GM06990 (cell line): ENCODE measurements around the gene JMJD8.

Experiments used
- DNase-seq: peaks from one replicate; pipeline ENCODE4 v3.0.0-alpha.2; 2011; ENCODE audit not compliant: insufficient read length; ENCODE audit errors: extremely low read depth
- H3K27me3 ChIP-seq: replicated peaks from 2 replicates; pipeline ENCODE4 v1.6.0; 2011; ENCODE audit warnings: low read length; ENCODE audit not compliant: control insufficient read depth, insufficient read depth
- H3K36me3 ChIP-seq: 2 replicates; pipeline ENCODE4 v1.5.1; 2011; ENCODE audit warnings: low read length; ENCODE audit not compliant: control insufficient read depth, insufficient read depth
- H3K4me3 ChIP-seq: replicated peaks from 2 replicates; pipeline ENCODE4 v1.5.1; 2011; ENCODE audit warnings: low read depth, mild to moderate bottlenecking, control low read depth, low read length
- TF ChIP-seq, protein P1 (sequence below): IDR thresholded peaks from 2 replicates; pipeline ENCODE4 v1.5.1; 2011; ENCODE audit warnings: low read length, control low read depth, mild to moderate bottlenecking, inconsistent platforms; ENCODE audit not compliant: insufficient read depth, poor library complexity, severe bottlenecking

Gene JMJD8

GRCh38 chr16:659618-660017 lies 24.5 kb downstream of the JMJD8 start:
- peaks cover 4% of the 10 kb centered on the region; the same call in 1 of the 2 replicates for H3K36me3 ChIP-seq
- H3K27me3 ChIP-seq = no peaks in the 10 kb centered on the region
- H3K4me3 ChIP-seq = no peak overlapping the region
- TF ChIP-seq, protein P1, sequence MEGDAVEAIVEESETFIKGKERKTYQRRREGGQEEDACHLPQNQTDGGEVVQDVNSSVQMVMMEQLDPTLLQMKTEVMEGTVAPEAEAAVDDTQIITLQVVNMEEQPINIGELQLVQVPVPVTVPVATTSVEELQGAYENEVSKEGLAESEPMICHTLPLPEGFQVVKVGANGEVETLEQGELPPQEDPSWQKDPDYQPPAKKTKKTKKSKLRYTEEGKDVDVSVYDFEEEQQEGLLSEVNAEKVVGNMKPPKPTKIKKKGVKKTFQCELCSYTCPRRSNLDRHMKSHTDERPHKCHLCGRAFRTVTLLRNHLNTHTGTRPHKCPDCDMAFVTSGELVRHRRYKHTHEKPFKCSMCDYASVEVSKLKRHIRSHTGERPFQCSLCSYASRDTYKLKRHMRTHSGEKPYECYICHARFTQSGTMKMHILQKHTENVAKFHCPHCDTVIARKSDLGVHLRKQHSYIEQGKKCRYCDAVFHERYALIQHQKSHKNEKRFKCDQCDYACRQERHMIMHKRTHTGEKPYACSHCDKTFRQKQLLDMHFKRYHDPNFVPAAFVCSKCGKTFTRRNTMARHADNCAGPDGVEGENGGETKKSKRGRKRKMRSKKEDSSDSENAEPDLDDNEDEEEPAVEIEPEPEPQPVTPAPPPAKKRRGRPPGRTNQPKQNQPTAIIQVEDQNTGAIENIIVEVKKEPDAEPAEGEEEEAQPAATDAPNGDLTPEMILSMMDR = no peak
- DNase-seq = no peak

DNA sequence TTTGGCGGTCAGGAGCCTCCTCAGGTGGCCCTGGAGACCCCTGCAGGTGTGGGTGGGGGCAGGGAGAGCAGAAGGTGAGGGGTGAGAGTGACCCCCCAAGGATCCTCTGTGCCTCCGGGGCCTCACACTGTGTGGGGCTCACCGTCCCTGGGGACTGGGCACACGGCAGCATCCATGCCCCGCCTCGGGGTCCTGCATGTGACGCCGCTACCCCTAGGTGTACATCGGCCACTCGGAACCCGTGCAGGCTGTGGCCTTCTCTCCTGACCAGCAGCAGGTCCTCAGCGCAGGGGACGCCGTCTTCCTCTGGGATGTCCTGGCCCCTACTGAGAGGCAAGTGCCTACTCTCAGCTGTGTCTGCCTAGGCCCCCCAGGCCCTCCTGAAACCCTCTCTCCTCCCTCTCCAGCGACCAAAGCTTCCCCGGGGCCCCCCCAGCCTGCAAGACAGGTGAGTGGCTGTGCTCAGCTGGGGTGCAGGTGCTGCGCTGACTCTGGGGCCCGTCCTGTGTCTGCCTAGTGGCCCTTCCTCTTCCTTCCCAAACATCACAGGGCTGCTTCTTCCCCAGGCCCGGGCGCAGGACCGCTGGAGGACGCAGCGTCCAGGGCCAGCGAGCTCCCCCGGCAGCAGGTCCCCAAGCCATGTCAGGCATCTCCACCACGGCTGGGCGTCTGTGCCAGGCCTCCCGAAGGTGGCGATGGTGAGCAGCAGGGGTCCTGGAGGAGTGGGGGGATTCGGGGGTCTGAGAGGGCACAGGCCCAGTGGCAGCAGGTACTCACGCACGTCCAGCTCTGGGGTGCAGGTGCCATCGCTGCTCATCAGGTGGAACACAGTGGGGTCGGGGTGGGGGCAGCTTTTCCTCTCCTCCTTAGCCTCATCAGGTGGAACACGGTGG lies 25.2 kb downstream of the JMJD8 start:
- Histone ChIP-seq H3K4me3 (no peak overlapping the region), H3K27me3 (no peaks in the 10 kb centered on the region), H3K36me3 (peaks cover 4% of the 10 kb centered on the region; the same call in 1 of the 2 replicates)
- no peak for DNase-seq
- TF ChIP-seq, protein P1 = peak; percentile 15

GRCh38 chr16:657487-657886 lies 26.6 kb downstream of the JMJD8 start:
- no peak for DNase-seq
- H3K27me3 ChIP-seq = no peaks in the 10 kb centered on the region
- TF ChIP-seq, protein P1 = no peak
- H3K36me3 ChIP-seq = peaks cover 7% of the 10 kb centered on the region
- no peak overlapping the region for H3K4me3 ChIP-seq

DNA sequence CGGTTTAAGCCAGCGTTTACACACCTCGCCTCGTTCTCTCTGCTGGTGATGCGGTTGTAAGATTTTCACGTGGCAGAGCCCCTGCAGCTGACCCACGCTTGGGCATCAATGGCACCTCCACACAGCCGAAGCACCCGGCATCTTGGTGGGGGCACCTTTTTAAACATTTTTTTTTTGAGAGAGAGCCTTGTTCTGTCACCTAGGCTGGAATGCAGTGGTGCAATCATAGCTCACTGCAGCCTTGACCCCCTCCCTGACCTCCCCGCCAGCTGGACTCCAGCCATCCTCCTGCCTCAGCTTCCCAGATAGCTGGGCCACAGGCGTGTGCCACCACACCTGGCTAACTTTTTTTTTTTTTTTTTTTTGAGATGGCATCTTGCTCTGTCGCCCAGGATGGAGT lies 30.1 kb downstream of the JMJD8 start:
- peaks cover 6% of the 10 kb centered on the region for H3K36me3 ChIP-seq
- H3K4me3 ChIP-seq = no peak overlapping the region
- no peak for DNase-seq
- no peaks in the 10 kb centered on the region for H3K27me3 ChIP-seq
- TF ChIP-seq, protein P1 = no peak

DNA sequence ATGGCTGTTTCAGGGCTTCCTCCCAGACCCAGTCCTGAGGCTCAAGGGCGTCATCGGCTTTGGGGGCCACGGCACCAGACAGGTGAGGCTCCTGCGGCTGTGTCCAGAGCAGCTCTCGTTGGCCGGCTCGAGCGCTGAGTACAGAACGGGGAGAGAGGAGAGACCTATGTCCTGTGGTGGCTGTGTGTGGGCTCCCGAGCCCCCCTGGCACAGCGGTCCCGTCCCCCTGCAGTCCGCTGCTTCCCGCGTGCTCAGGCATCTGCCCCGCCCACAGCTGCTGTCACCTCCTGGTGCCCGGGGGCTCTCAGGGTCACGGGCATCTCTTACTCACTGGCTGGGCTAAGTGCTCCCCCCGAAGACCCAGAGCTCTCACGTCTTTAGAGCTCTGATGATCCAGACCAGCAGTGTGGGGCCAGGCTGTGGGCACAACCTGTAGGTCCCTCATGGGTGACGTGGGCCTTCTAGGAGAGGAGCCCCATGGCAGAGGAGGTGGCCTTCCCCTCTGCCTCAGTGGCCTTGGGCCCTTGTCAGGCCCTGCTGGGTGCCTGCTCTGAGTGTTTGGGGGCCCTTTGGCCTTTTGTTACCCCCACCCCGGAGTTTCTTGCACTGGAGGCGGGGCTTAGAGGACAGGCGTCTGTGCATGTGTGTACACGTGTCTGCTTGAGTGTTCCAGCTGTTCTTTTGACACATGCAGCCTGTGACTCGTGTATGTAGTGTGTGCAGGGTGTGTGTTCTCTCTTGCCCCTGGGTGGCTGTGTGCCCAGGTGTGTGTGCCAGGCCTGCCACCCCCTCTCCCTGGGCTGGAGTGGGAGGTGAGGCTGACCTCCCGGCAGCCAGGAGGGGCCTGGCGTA lies 31.5 kb downstream of the JMJD8 start:
- Histone ChIP-seq H3K4me3 (no peak overlapping the region), H3K36me3 (peaks cover 3% of the 10 kb centered on the region), H3K27me3 (no peaks in the 10 kb centered on the region)
- DNase-seq = no peak
- TF ChIP-seq, protein P1 = no peak
